Measurements from ENCODE around the gene CLK2.
"Not testable (repeated sequence)": the region's sequence is repeated elsewhere in the genome, so short reads cannot be mapped to it uniquely, and the experiment has no call there.

CLK2 gene

DNA sequence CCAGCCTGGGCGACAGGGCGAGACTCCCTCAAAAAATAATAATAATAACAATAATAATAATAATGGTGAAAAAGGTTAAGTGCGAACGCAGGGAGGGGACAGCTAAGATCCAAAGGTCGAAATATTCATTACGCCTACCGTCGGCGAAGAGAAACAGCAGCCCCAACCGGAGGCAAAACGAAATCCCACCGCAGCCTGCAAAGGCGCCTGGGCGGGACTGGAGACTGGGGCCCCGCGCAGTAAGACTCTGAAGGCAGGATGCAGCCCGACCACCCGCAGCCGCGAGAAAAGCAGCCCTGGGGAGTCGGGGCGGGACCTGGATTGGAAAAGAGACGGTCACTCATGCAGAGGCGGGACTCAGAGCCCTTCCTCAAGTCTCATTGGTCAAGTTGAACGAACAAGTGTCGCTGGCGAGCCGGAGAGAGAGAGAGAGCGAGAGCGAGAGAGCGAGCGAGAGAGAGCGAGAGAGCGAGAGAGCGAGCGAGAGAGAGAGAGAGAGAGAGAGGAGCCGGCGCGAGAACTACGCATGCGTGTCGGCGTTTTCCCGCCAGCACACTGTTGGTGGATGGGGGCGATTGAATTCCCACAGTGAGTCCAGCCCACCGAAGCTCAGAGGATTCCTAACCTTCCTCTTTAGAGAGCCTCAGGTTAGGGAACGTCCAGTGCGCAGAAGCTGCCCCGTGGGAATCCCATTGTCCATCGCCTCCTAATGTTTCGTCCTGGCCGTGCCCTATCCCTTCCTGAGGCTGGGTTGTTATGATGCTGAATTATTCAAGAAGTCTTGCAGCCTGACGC lies 28.7 kb downstream of the CLK2 start:
- H3K4me1 Mint-ChIP-seq, result peaks cover 34% of the 10 kb centered on the region
- H3K9me3 Mint-ChIP-seq, result no peaks in the 10 kb centered on the region
- peak; percentile 97 for ATAC-seq
- H3K27me3 Mint-ChIP-seq, result no peaks in the 10 kb centered on the region
- peaks cover 2% of the 10 kb centered on the region for H3K36me3 Mint-ChIP-seq
- H3K4me3 Mint-ChIP-seq, result peak overlapping the region; percentile 76
- peak overlapping the region; percentile 76 for H3K27ac Mint-ChIP-seq

DNA sequence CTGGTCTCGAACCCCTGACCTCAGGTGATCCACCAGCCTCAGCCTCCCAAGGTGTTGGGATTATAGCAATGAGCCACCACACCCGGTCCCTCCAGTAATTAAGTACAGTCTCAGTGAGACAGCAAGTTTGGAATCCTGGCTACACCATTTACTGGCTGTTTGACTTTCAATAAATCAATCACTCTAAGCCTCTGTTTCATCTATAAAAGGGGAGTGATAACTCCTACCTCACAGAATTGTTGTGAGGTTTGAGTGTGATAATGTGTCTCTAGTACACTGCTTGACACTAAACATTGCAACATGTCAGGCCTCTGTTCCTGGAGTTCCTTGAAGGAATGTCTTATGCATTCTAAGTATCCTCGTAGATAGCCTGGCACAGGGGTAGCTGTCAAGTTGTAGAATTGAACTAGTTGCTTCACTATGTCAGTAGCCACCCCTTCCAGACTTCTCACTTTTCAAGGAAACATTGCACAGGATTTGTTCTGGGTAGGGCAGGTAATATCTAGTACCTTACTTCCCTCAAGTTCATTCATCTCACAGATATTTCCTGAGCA lies 30.4 kb downstream of the CLK2 start:
- no peaks in the 10 kb centered on the region for H3K9me3 Mint-ChIP-seq
- ATAC-seq, result no peak
- no peaks in the 10 kb centered on the region for H3K27me3 Mint-ChIP-seq
- H3K36me3 Mint-ChIP-seq, result peaks cover 16% of the 10 kb centered on the region
- peaks cover 46% of the 10 kb centered on the region for H3K4me1 Mint-ChIP-seq
- peak overlapping the region; percentile 76 for H3K27ac Mint-ChIP-seq
- peak overlapping the region; percentile 76 for H3K4me3 Mint-ChIP-seq

DNA sequence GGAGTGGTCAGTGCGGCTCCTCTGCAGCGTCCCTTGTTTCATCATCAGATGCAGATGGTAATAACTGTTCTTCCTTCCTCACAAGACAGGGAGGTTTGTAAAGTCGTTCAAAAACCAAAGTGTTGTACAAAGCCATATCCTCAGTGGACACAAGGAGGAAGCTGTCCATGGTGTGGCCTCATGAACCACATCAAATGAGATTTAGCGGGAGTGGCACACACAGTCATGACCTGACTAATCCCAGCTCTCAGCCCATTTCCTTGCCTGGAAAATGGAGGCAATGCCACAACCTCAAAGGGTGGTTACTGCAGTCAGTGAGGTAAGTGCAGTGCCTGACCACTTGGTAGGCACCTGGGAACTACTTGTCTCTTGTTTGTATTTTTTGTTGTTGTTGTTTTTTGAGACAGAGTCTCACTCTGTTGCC lies 31.5 kb downstream of the CLK2 start:
- Mint-ChIP-seq H3K36me3 (peaks cover 26% of the 10 kb centered on the region), H3K27ac (peak overlapping the region; percentile 75), H3K9me3 (no peaks in the 10 kb centered on the region), H3K27me3 (no peaks in the 10 kb centered on the region), H3K4me3 (no peak overlapping the region), H3K4me1 (peaks cover 46% of the 10 kb centered on the region)
- ATAC-seq, result no peak

DNA sequence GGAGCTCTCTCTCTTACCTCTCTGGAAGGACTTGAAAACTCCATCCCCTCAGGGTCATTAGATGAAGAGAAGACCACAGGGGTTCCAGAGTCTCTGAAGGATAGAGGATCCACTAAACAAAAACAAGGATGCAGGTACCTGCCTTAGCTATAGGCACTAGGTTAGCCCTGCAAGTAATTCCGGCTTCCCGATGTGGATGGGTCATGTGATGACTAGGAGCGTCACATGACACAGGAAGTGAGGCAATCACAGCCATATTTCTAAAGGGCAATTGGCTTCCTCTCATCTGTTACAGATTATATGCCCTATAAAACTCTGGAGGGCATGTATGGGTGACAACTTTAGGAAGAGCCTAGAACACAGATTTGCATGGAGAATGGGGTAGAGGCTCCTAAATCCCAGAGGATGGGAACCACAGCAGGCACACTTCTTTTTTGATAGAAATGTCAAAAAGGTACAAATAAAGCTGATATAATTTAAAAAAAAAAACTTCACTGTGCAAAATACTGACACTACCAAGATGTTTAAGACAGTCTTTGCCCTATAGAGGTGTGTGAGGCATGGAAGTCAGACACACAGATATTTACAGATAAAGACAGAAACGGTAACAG lies 32.1 kb downstream of the CLK2 start:
- H3K4me3 Mint-ChIP-seq, result peak overlapping the region; percentile 76
- H3K27me3 Mint-ChIP-seq, result no peaks in the 10 kb centered on the region
- peak overlapping the region; percentile 75 for H3K27ac Mint-ChIP-seq
- peaks cover 33% of the 10 kb centered on the region for H3K36me3 Mint-ChIP-seq
- H3K4me1 Mint-ChIP-seq, result peaks cover 42% of the 10 kb centered on the region
- peak; percentile 60 for ATAC-seq
- H3K9me3 Mint-ChIP-seq, result no peaks in the 10 kb centered on the region

DNA sequence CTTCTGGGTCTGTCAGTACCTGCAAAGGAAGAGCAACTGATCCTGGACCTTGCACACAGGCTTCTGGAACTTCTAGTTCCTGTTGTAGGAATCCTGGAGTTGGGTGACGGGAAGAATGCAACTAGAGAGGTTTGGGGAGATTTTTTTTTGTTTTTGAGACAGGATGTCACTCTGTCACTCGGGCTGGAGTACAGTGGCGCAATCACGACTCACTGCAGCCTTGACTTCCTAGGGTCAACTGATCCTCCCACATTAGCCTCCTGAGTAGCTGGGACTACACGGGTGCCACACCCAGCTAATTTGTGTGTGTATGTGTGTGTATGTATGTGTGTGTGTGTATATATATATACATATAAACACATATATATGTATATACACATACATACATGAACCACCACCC lies 36.9 kb downstream of the CLK2 start:
- H3K27me3 Mint-ChIP-seq, result no peaks in the 10 kb centered on the region
- peaks cover 26% of the 10 kb centered on the region for H3K4me1 Mint-ChIP-seq

DNA sequence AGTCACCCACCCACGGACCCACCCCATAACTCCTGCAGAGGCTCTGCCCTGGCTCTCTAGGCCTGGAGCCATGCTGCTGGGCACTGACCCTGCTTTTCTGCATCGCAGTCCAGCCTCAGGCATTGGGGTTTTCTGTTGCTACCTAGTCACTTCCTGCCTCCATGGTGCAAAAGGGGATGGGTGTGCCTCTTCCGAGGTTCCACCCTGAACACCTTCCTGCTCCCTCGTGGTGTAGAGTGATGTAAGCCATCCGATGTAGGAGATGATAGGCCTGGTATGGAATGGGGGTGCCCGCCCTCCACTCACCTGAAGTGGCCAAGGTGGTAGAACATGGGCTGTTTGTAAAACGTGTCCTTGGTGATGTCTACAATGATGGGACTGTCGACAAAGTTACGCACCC lies 37.9 kb downstream of the CLK2 start:
- not testable (repeated sequence) for H3K4me3 Mint-ChIP-seq, ATAC-seq, H3K27me3 Mint-ChIP-seq, H3K9me3 Mint-ChIP-seq, H3K27ac Mint-ChIP-seq
- Mint-ChIP-seq H3K4me1 (peaks cover 15% of the 10 kb centered on the region), H3K36me3 (peaks cover 41% of the 10 kb centered on the region)

More for the DNA sequence above, 36.9 kb downstream of the CLK2 start:
- H3K27ac Mint-ChIP-seq, result no peak overlapping the region
- no peak overlapping the region for H3K4me3 Mint-ChIP-seq
- no peak for ATAC-seq
- no peaks in the 10 kb centered on the region for H3K9me3 Mint-ChIP-seq
- peaks cover 41% of the 10 kb centered on the region for H3K36me3 Mint-ChIP-seq

DNA sequence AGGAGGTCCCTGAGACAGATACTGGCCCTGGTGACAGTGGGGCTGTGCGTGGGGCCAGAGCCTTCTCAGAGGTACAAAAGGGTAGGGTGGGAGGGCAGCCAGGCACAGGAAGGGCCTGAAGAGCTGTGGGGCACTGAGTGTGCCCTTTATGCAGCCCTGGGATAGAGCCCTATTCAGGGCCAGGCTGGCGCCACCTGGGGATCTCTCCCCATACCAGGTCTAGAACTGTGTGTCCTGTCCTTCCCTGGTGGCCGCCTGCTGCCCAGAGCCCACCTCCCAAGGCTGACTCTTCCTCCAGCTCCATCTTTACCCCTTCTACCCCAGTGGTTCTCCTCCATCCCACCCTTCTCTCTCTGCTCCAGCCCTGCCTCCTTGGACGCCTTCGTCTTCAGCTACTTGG lies 39.8 kb downstream of the CLK2 start:
- H3K27ac Mint-ChIP-seq, H3K4me1 Mint-ChIP-seq, H3K27me3 Mint-ChIP-seq, H3K4me3 Mint-ChIP-seq, H3K9me3 Mint-ChIP-seq: not testable (repeated sequence)
- H3K36me3 Mint-ChIP-seq, result peaks cover 28% of the 10 kb centered on the region
- ATAC-seq, result peak; percentile 24

DNA sequence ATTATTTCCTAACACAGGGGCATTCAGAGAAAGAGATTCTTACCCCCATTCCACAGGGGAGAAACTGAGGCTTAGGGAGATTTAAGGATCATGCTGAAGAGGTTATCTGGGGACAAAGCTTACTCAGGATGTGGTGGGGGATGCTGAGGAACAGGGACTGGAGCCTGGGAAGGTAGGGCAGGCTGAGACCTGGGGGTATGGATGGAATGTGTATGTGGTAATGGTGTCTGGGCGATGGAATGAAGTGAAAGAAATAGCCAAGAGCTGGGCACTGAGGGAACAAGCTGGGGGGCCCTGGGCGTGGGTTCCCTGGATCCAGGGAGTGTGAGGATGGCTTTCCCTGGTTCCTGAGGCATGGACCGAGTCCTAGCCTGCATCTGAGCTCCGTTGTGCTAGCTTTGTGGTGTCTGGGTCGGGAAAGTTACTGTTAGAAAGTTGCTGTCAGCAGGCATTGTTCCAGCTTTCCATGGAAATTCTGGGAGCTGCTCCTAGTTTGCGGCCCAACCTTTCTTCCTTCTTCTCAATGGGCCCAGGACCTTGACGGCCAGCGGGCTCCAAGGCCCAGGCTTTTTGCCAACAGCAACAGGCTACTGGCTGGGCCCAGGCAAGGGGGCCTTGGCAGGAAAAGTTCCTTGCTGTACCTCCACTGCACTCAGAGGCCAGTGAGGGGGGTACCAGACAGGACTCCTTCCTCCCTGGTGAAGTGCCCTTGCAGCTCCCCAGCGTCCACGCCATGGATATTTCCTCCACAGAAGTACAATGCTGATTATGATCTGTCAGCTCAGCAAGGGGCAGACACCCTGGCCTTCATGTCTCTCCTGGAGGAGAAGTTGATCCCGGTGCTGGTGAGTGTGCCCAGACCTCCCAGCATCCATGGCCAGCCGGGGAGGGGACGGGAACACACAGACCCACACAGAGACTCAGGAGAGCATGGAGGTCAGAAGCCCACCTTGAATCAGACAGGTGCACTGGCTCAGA lies 41.0 kb downstream of the CLK2 start:
- not testable (repeated sequence) for H3K4me3 Mint-ChIP-seq, H3K9me3 Mint-ChIP-seq, H3K27ac Mint-ChIP-seq, ATAC-seq, H3K27me3 Mint-ChIP-seq, H3K4me1 Mint-ChIP-seq
- peaks cover 19% of the 10 kb centered on the region for H3K36me3 Mint-ChIP-seq

DNA sequence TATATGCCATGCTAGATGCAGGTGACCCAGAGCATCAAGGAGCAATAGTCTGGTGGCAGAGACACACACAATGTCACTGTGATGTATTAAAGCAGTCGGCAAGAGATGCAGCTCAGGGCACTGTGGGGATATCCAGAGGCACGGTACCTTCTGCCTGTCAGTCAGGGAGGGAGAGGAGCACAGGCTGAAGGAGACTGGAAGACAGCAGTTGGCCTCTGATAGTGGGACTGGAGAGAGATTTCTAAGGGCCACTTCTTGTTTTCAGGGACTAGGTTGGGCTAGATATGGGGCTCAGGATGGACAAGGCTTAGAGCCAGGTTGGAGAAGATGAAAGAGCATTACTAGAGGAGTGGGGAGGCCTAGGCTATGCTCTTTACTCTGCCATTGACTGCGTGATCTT lies 42.0 kb downstream of the CLK2 start:
- H3K4me3 Mint-ChIP-seq, H3K9me3 Mint-ChIP-seq, H3K27ac Mint-ChIP-seq, ATAC-seq, H3K27me3 Mint-ChIP-seq, H3K36me3 Mint-ChIP-seq: not testable (repeated sequence)
- H3K4me1 Mint-ChIP-seq, result peaks cover 14% of the 10 kb centered on the region

DNA sequence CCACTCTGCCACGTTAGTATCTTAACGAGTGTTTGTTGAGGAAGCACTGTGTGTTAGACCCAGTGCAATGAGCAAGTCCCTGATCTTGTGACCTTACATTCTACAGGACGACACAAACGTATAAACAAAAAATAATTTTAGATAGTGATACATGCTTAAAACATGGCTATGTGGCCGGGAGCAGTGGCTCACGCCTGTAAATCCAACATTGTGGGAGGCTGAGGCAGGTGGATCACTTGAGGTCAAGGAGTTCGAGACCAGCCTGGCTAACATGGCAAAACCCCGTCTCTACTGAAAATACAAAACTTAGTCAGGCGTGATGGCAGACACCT lies 45.2 kb downstream of the CLK2 start:
- Mint-ChIP-seq H3K9me3 (no peaks in the 10 kb centered on the region), H3K27ac (peak overlapping the region; percentile 79), H3K36me3 (no peaks in the 10 kb centered on the region), H3K27me3 (no peaks in the 10 kb centered on the region), H3K4me1 (peaks cover 39% of the 10 kb centered on the region), H3K4me3 (peak overlapping the region; percentile 87)
- no peak for ATAC-seq

DNA sequence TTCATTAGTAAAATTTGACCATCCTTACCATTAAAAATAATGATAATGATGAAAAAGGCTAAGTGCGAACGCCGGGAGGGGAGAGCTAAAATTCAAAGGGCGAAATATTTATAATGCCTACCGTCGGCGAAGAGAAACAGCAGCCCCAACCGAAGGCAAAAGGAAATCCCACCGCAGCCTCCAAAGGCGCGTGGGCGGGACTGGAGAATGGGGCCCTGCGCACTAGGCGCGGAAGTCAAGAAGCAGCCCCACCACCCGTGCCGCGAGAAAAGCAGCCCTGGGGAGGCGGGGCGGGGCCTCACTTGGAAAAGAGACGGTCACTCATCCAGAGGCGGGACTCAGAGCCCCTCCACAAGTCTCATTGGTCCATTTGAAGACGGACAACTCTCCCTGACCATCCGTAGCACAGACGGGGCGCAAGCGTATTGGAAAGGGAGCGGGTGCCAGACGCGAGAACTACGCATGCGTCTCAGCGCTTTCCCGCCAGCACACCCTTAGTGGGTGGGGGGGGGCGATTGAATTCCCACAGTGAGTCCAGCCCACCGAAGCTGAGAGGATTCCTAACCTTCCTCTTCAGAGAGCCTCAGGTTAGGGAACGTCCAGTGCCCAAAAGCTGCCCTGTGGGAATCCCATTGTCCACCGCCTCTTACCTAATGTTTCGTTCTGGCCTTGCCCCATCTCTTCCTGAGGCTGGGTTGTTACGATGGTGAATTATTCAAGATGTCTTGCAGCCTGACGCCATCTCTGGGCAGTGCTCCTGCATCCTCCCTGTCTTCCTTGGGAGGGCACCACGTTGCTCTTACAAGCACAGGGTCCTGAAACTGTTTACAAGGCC lies 45.8 kb downstream of the CLK2 start:
- peak overlapping the region; percentile 87 for H3K4me3 Mint-ChIP-seq
- no peaks in the 10 kb centered on the region for H3K27me3 Mint-ChIP-seq
- peaks cover 44% of the 10 kb centered on the region for H3K4me1 Mint-ChIP-seq
- H3K36me3 Mint-ChIP-seq, result no peaks in the 10 kb centered on the region
- H3K9me3 Mint-ChIP-seq, result no peaks in the 10 kb centered on the region
- H3K27ac Mint-ChIP-seq, result peak overlapping the region; percentile 79
- ATAC-seq, result peak; percentile 97

DNA sequence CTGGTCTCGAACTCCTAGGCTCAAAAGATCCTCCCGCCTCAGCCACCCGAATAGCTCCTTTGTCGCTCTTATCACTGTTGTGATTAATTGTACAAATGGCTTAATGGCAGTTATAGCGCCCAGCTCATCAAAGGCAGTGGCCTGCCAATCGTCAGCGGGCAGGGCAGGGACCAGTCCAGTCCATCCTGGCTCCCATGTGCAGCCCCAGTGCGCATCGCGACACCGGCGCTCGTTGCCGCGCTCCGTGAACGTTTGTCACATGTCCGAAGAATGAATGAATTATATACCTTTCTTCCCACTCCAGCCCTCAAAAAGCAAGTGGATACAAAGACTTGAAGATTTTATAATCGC lies 46.4 kb downstream of the CLK2 start:
- peak overlapping the region; percentile 87 for H3K4me3 Mint-ChIP-seq
- no peaks in the 10 kb centered on the region for H3K36me3 Mint-ChIP-seq
- peaks cover 44% of the 10 kb centered on the region for H3K4me1 Mint-ChIP-seq
- H3K9me3 Mint-ChIP-seq, result no peaks in the 10 kb centered on the region
- H3K27ac Mint-ChIP-seq, result peak overlapping the region; percentile 79
- peak; percentile 49 for ATAC-seq
- no peaks in the 10 kb centered on the region for H3K27me3 Mint-ChIP-seq

DNA sequence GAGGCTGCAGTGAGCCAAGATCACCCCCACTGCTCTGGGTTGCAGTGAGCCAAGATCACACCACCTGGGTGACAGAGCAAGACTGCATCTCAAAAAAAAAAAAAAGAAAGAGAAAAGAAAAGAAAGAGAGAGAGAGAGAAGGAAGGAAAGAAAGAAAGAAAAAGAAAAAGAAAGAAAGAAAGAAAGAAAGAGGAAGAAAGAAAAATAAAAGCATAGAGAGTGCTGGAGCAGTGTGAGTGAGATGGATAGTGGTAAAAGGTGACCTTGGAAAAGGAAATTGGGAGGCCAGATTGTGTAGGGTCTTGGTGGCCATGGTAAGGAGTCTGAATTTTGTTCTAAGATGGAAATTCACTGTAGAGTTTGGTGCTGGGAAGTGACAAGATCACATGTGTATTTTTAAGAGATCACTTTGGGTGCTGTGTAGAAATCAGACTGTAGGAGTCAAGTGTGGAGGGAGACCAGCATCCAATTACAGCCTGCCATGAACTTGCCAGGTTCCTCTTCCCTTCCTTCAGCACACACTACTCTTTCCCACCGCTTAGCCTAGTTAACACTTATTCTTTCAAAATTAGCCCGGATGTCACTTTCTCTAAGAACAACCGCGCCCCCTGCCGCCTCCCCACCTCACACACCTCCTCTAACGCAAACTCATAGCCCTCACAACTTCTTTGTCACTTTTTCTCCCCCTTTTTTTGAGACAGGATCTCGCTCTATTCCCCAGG lies 47.0 kb downstream of the CLK2 start:
- Mint-ChIP-seq H3K27ac (peak overlapping the region; percentile 79), H3K36me3 (no peaks in the 10 kb centered on the region), H3K4me1 (peaks cover 44% of the 10 kb centered on the region), H3K4me3 (peak overlapping the region; percentile 87), H3K27me3 (no peaks in the 10 kb centered on the region), H3K9me3 (no peaks in the 10 kb centered on the region)
- ATAC-seq, result peak; percentile 60

DNA sequence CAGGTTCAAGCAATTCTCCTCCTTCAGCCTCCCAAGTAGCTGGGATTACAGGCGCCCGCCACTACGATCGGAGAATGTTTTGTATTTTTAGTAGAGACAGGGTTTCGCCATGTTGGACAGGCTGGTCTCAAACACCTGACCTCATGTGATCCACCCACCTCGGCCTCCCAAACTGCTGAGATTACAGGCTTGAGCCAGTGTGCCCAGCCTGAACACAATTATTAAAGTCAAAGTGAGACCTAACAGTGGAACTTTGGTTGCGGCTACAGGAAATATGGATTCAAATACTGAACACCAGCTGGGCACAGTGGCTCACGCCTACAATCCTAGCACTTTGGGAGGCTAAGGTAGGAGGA lies 47.9 kb downstream of the CLK2 start:
- H3K27ac Mint-ChIP-seq, result peak overlapping the region; percentile 79
- not testable (repeated sequence) for H3K9me3 Mint-ChIP-seq, H3K36me3 Mint-ChIP-seq, H3K27me3 Mint-ChIP-seq, ATAC-seq, H3K4me3 Mint-ChIP-seq
- peaks cover 44% of the 10 kb centered on the region for H3K4me1 Mint-ChIP-seq

All from stimulated activated memory B cell treated with anti-CD40 and anti-IgM and Interleukin-4, amounts not matched to agents 10 μg/mL and 1 μg/mL and 100 μg/mL, for 72 hours (primary cell).